Limb (tissue), 2 donors: ENCODE results near the gene CCR2.
"Not testable (repeated sequence)": the region's sequence is repeated elsewhere in the genome, so short reads cannot be mapped to it uniquely, and the experiment has no call there.

ENCODE experiments used
- DNase-seq, 2 donors: peaks; one replicate each; pipeline ENCODE4 v3.0.0-alpha.2; 2016; ENCODE audit errors: extremely low spot score in 2 of 2

Gene CCR2

DNA sequence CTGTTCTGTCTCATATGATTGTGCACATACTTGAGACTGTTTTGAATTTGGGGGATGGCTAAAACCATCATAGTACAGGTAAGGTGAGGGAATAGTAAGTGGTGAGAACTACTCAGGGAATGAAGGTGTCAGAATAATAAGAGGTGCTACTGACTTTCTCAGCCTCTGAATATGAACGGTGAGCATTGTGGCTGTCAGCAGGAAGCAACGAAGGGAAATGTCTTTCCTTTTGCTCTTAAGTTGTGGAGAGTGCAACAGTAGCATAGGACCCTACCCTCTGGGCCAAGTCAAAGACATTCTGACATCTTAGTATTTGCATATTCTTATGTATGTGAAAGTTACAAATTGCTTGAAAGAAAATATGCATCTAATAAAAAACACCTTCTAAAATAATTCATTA lies 21.9 kb downstream of the CCR2 start:
- DNase-seq, result no peak

- DNase-seq, result peak; percentile 18 to 73
Observed at GRCh38 chr3:46378426-46378942, 24.6 kb downstream of the CCR2 start.

- no peak for DNase-seq
Observed at GRCh38 chr3:46380471-46381221, 26.7 kb downstream of the CCR2 start.

GRCh38 chr3:46381625-46382024 lies 27.7 kb downstream of the CCR2 start:
- DNase-seq, result no peak

GRCh38 chr3:46383211-46383950 lies 29.5 kb downstream of the CCR2 start:
- DNase-seq, result no peak

DNA sequence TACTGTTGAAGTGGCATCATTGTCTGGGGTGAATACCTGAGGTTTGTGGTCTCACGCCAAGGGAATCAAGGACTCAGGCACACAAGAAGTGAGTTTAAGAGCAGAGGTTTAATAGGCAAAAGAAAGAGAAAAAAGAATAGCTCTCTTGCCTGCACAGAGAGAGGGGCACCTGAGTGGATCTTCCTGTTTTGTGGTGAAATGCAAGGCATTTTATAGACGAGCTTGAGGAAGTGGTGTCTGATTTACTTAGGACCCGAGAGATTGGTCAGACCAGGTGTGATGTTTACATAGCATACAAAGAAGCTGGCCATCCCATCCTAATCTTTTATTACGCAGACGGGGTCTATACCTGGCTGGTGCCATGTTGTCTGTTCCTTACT lies 30.0 kb downstream of the CCR2 start:
- DNase-seq, result no peak

DNA sequence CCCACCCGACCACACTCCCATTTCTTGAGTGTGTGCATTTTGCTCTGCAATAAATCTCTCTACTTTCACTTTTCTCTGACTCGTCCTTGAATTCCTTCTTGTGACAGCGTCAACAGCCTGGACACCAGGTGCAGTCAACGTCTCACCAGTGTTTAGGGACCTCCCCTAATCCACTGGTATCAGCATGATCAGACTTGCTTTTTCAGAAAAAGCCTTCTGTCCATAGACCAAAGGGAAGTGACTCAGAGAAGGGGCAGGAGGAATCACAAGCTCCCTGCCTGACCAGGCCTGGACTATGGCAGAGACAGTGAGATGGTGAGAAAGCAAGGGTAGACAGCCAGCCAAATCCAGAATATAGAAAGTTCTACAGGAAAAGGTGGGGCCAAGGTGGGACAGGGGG lies 32.3 kb downstream of the CCR2 start:
- DNase-seq, result no peak

GRCh38 chr3:46388847-46389246 lies 34.9 kb downstream of the CCR2 start:
- DNase-seq, result not testable (repeated sequence)

DNA sequence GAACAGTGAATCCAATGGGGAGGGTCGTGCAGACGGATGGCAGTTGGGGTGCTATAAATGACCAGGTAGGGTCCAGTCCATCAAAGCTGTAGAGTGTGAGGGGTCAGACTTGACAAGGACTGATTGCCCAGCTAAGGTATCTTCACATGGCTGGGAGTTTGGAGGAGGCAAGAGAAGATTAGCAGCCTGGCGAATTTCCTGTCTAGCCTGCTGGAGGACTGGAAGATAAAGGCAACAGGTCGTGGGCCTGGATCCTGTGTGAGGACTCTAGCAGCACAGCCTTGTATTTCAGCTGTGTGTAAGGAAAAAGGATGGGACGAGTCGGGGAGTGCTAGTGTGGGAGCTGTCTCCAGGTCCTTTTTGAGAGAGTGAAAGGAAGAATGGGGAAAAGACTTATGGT lies 35.4 kb downstream of the CCR2 start:
- DNase-seq, result no peak

GRCh38 chr3:46391526-46391925 lies 37.6 kb downstream of the CCR2 start:
- DNase-seq, result not testable (repeated sequence)

DNA sequence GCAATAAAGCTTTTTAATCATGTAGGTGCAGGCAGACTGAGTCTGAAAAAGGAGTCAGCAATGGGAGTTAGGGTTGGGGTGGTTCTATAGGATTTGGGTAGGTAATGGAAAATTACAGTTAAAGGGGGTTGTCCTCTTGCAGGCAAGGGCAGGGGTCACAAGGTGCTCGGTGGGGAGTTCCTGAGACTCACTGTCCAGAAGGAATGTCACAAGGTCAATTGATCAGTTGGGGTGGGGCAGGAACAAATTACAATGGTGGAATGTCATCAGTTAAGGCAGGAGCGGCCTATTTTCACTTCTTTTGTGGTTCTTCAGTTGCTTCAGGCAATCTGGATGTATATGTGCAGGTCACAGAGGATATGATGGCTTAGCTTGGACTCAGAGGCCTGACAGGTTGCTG lies 39.1 kb downstream of the CCR2 start:
- no peak for DNase-seq

DNA sequence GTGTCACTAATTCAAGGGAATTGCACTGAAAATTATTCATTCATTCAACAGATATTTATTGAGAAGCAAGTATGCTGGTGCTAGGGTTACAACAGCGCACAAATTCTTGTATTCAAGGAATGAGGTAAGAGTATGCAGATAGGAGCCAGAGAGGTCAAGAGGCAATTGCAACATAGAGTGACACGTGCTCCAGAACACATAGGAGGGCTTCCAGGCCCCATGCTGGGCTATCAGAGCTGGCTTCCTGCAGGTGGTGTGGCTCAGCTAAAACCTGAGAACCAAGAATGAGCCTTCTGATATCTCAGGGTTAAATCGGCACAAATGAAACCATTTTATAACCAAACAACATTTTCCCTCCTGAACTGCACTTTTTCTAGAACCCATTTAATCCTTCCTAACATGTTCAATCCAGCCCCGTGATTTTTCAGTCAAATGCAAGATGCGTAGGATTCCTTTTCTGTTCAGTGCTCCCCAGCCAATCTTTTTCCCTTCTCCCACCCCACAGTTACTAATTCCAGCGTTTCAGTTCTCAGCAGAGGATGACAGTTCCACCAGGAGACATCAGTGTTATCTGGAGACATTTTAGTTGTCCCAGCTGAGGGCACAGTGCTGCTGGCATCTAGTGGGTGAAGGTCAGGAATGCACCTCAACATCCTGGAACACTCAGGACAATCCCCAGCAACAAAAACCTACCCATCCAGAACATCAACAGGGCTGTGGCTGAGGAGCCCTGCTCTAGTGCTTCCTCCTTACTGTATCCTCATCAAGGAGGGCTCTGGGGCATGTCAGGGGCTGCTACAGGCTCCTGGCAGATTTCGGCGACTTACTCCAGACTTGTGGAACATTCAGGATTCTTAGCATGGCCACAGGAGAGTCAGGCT lies 39.9 kb downstream of the CCR2 start:
- no peak for DNase-seq

- no peak for DNase-seq
Observed at GRCh38 chr3:46395210-46395661, 41.3 kb downstream of the CCR2 start.

GRCh38 chr3:46395766-46396530 lies 42.0 kb downstream of the CCR2 start:
- DNase-seq, result no peak

- DNase-seq, result no peak
Observed at GRCh38 chr3:46397111-46397510, 43.2 kb downstream of the CCR2 start.

DNA sequence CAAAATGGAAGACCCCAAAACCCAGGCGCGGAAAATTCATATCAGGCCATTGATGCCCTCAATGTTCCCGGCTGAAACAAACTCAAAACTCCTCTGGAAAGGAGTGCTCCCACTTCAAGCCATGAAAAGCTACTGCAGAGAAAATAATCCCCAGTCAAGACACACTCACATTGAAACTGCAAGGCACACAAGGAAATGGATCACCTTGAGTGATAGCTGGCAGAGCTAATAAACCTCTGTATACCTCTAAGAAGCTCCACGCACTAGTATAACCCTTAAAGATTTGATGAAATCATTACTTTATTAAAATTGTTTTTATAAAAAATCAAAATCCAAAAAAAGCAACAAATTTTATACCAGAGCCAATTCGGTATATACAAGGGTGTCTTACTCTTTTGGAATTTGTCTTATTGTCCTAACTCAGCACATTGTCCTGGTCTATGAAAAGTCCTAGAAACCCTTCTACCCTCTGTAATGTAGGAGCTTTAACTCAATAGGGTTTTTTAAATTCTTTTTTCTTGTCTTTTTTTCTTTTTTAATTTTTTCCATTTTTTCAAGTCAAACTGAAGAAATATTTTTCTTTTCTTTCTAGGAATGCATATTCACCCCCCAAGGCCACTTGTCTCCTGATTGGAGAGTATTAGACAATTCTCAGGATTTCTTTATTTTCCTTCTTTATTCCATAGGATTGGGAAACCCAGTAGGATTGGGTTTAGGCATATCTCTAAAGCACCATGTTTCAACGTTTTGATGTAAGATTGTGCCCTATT lies 44.5 kb downstream of the CCR2 start:
- DNase-seq, result no peak

GRCh38 chr3:46399098-46399497 lies 45.2 kb downstream of the CCR2 start:
- no peak for DNase-seq

- DNase-seq, result no peak
Observed at GRCh38 chr3:46399557-46399956, 45.6 kb downstream of the CCR2 start.

- no peak for DNase-seq
Observed at GRCh38 chr3:46400000-46400734, 46.3 kb downstream of the CCR2 start.

GRCh38 chr3:46400846-46401245 lies 46.9 kb downstream of the CCR2 start:
- no peak for DNase-seq
